GM23338 (cell line): Measurements from ENCODE around the gene EPS8. TPM values are rescaled to one million over a fixed set of nuclear protein-coding genes. Genes with fewer than 3 reads are reported as not detected.

Experiments
- ATAC-seq: fragments of 200-7000 bp; cut with Tn5 transposase; 3 replicates; pipeline ENCODE4 v1.9.1; 2020
- DNase-seq: peaks from one replicate; pipeline ENCODE4 v3.0.0-alpha.2; 2015; ENCODE audit warnings: low spot score
- H2AFZ ChIP-seq: fragments of 200-600 bp; sonication (generic); 2 replicates; pipeline ENCODE4 v1.8.0; 2016; ENCODE audit warnings: antibody characterized with exemption, mild to moderate bottlenecking, moderate library complexity
- H3F3A ChIP-seq: fragments of 200-600 bp; sonication (generic); replicated peaks from 2 replicates; pipeline ENCODE4 v1.8.0; 2017; ENCODE audit warnings: antibody characterized with exemption, mixed run types, low read depth
- H3K27ac ChIP-seq: fragments of 200-600 bp; sonication (generic); 2 replicates; pipeline ENCODE4 v1.6.1; 2016; ENCODE audit warnings: low read depth
- H3K27me3 ChIP-seq: fragments of 200-600 bp; sonication (generic); 2 replicates; pipeline ENCODE4 v1.8.0; 2016; ENCODE audit warnings: mild to moderate bottlenecking, mixed run types, moderate library complexity; ENCODE audit not compliant: insufficient read depth
- H3K36me3 ChIP-seq: fragments of 200-600 bp; sonication (generic); 2 replicates; pipeline ENCODE4 v1.8.0; 2016; ENCODE audit warnings: mild to moderate bottlenecking; ENCODE audit not compliant: insufficient read depth
- H3K4me1 ChIP-seq: fragments of 200-600 bp; sonication (generic); 2 replicates; pipeline ENCODE4 v1.8.0; 2016; ENCODE audit warnings: mild to moderate bottlenecking, moderate library complexity; ENCODE audit not compliant: insufficient read depth
- H3K4me2 ChIP-seq: fragments of 200-600 bp; sonication (generic); 2 replicates; pipeline ENCODE4 v1.7.1; 2017; ENCODE audit warnings: mixed run types
- H3K4me3 ChIP-seq: fragments of 200-600 bp; sonication (generic); 2 replicates; pipeline ENCODE4 v1.6.1; 2016; ENCODE audit warnings: mixed run types
- H3K79me2 ChIP-seq: fragments of 200-600 bp; sonication (generic); replicated peaks from 2 replicates; pipeline ENCODE4 v1.8.0; 2017; ENCODE audit warnings: mild to moderate bottlenecking; ENCODE audit not compliant: insufficient read depth
- H3K9me2 ChIP-seq: fragments of 200-600 bp; sonication (generic); 2 replicates; pipeline ENCODE4 v1.8.0; 2017; ENCODE audit not compliant: insufficient read depth
- H4K20me1 ChIP-seq: fragments of 200-600 bp; sonication (generic); replicated peaks from 2 replicates; pipeline ENCODE4 v1.8.0; 2017; ENCODE audit warnings: mild to moderate bottlenecking; ENCODE audit not compliant: insufficient read depth
- H3K27ac Mint-ChIP-seq: 2 replicates; pipeline ENCODE4 v1.8.0; 2020; ENCODE audit warnings: inconsistent platforms, mild to moderate bottlenecking, moderate library complexity, mixed read lengths
- H3K27me3 Mint-ChIP-seq: 3 replicates; pipeline ENCODE4 v1.8.0; 2022; ENCODE audit warnings: low read depth, mild to moderate bottlenecking, moderate library complexity, mixed read lengths, inconsistent platforms; ENCODE audit not compliant: insufficient read depth, poor library complexity
- H3K36me3 Mint-ChIP-seq: 3 replicates; pipeline ENCODE4 v1.8.0; 2021; ENCODE audit warnings: low read depth, mild to moderate bottlenecking, inconsistent platforms, moderate library complexity, mixed read lengths
- H3K4me1 Mint-ChIP-seq: 3 replicates; pipeline ENCODE4 v1.8.0; 2020; ENCODE audit warnings: mild to moderate bottlenecking, inconsistent platforms, mixed read lengths
- H3K4me3 Mint-ChIP-seq: 3 replicates; pipeline ENCODE4 v1.8.0; 2021; ENCODE audit warnings: moderate library complexity, mild to moderate bottlenecking, inconsistent platforms, mixed read lengths
- H3K9me3 Mint-ChIP-seq: 3 replicates; pipeline ENCODE4 v1.8.0; 2020; ENCODE audit warnings: moderate library complexity, mild to moderate bottlenecking, inconsistent platforms, mixed read lengths
- CREB1 ChIP-seq: fragments of 250-450 bp; sonication (Bioruptor Pico); IDR thresholded peaks from 2 replicates; pipeline ENCODE4 v1.5.0; 2020; ENCODE audit warnings: low read depth, mild to moderate bottlenecking, moderate library complexity
- EZH2 ChIP-seq: fragments of 200-600 bp; sonication (generic); IDR thresholded peaks from one replicate; pipeline ENCODE4 v1.8.0; 2017; ENCODE audit warnings: antibody characterized with exemption, mild to moderate bottlenecking, low read depth; ENCODE audit not compliant: unreplicated experiment
- EZH2phosphoT487 ChIP-seq: fragments of 200-600 bp; sonication (generic); IDR thresholded peaks from one replicate; pipeline ENCODE4 v1.8.1; 2018; ENCODE audit warnings: antibody characterized with exemption; ENCODE audit not compliant: unreplicated experiment
- JUNB ChIP-seq: IDR thresholded peaks from one replicate; pipeline ENCODE4 v1.6.1; 2016; ENCODE audit warnings: antibody characterized with exemption; ENCODE audit not compliant: unreplicated experiment
- NANOG ChIP-seq: IDR thresholded peaks from 2 replicates; pipeline ENCODE4 v1.6.1; 2016; ENCODE audit warnings: antibody characterized with exemption, borderline replicate concordance
- POLR2AphosphoS5 ChIP-seq: IDR thresholded peaks from 2 replicates; pipeline ENCODE4 v1.6.1; 2016; ENCODE audit warnings: antibody characterized with exemption, low read depth
- STAT1 ChIP-seq: IDR thresholded peaks from one replicate; pipeline ENCODE4 v1.6.1; 2016; ENCODE audit warnings: antibody characterized with exemption; ENCODE audit not compliant: unreplicated experiment
- ZNF331 ChIP-seq: fragments of 250-450 bp; sonication (Bioruptor Pico); IDR thresholded peaks from 2 replicates; pipeline ENCODE4 v1.5.0; 2020; ENCODE audit warnings: low read depth, mild to moderate bottlenecking, moderate library complexity
- ZNF462 ChIP-seq: fragments of 250-450 bp; sonication (Bioruptor Pico); IDR thresholded peaks from 2 replicates; pipeline ENCODE4 v1.5.0; 2020; ENCODE audit warnings: mild to moderate bottlenecking, moderate library complexity
- polyA plus RNA-seq: library from polyadenylated mRNA; unstranded; fragments of >200 nt; fragmentation: Nextera tagmentation; extraction: Ambion mirVana; gene quantifications from 2 replicates; pipeline ENCODE4 v1.2.1, GENCODE V29; 2016
- total RNA-seq: library from RNA; depleted of rRNA; stranded (reverse); fragments of >200 nt; shearing (Covaris generic); gene quantifications from 2 replicates; pipeline ENCODE4 v1.2.3, GENCODE V29; 2014
- TF ChIP-seq, protein P1 (sequence below): IDR thresholded peaks from one replicate; pipeline ENCODE4 v1.6.1; 2018; ENCODE audit warnings: antibody characterized with exemption; ENCODE audit not compliant: unreplicated experiment
- TF ChIP-seq, protein P2 (sequence below): IDR thresholded peaks from 2 replicates; pipeline ENCODE4 v1.6.1; 2016; ENCODE audit warnings: antibody characterized with exemption

The EPS8 gene
- total and polyA plus RNA-seq, 2 experiments from 2014 or later, result 3.5 to 5.4 TPM

DNA sequence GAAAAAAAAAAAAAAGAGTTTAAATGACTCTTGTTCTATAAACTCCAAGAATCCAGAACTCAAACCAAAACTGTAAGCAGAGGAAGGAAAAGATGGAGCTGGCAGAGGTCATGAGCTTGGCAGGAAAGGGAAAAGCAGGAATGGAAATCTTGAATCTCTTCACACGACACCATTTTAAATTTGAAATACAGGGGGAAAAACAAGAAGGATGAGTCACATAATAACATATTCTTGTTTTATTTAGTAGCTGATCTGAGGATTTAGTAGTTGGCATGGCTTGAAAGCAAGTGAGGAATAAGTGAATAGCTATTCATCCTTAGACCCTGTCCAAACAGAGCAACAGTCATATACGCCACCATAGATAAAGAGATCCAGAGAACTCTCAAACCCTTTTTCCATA, 35.0 kb downstream of the EPS8 start:
- Histone ChIP-seq H3K9me2 (no peaks in the 10 kb centered on the region), H3K4me2 (no peak overlapping the region), H3K79me2 (no peaks in the 10 kb centered on the region), H3K27ac (no peak overlapping the region), H3F3A (no peaks in the 10 kb centered on the region), H3K4me3 (no peak overlapping the region), H3K4me1 (peaks cover 4% of the 10 kb centered on the region; the same call in 1 of the 2 replicates), H3K36me3 (no peaks in the 10 kb centered on the region), H3K27me3 (no peaks in the 10 kb centered on the region), H4K20me1 (no peaks in the 10 kb centered on the region), H2AFZ (no peak overlapping the region)
- no peak for ATAC-seq
- H3K27me3 Mint-ChIP-seq, result no peaks in the 10 kb centered on the region
- TF ChIP-seq, protein P1, sequence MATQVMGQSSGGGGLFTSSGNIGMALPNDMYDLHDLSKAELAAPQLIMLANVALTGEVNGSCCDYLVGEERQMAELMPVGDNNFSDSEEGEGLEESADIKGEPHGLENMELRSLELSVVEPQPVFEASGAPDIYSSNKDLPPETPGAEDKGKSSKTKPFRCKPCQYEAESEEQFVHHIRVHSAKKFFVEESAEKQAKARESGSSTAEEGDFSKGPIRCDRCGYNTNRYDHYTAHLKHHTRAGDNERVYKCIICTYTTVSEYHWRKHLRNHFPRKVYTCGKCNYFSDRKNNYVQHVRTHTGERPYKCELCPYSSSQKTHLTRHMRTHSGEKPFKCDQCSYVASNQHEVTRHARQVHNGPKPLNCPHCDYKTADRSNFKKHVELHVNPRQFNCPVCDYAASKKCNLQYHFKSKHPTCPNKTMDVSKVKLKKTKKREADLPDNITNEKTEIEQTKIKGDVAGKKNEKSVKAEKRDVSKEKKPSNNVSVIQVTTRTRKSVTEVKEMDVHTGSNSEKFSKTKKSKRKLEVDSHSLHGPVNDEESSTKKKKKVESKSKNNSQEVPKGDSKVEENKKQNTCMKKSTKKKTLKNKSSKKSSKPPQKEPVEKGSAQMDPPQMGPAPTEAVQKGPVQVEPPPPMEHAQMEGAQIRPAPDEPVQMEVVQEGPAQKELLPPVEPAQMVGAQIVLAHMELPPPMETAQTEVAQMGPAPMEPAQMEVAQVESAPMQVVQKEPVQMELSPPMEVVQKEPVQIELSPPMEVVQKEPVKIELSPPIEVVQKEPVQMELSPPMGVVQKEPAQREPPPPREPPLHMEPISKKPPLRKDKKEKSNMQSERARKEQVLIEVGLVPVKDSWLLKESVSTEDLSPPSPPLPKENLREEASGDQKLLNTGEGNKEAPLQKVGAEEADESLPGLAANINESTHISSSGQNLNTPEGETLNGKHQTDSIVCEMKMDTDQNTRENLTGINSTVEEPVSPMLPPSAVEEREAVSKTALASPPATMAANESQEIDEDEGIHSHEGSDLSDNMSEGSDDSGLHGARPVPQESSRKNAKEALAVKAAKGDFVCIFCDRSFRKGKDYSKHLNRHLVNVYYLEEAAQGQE, result no peak
- TF ChIP-seq POLR2AphosphoS5, result no peak
- TF ChIP-seq CREB1 (CRISPR knock-in tag), result no peak
- TF ChIP-seq JUNB, result no peak
- no peak for TF ChIP-seq ZNF462 (CRISPR knock-in tag)
- no peak for TF ChIP-seq ZNF331 (CRISPR knock-in tag)
- no peak for TF ChIP-seq NANOG
- TF ChIP-seq, protein P2, sequence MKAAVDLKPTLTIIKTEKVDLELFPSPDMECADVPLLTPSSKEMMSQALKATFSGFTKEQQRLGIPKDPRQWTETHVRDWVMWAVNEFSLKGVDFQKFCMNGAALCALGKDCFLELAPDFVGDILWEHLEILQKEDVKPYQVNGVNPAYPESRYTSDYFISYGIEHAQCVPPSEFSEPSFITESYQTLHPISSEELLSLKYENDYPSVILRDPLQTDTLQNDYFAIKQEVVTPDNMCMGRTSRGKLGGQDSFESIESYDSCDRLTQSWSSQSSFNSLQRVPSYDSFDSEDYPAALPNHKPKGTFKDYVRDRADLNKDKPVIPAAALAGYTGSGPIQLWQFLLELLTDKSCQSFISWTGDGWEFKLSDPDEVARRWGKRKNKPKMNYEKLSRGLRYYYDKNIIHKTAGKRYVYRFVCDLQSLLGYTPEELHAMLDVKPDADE, result no peak
- TF ChIP-seq EZH2, result no peak
- no peak for TF ChIP-seq EZH2phosphoT487
- TF ChIP-seq STAT1, result no peak
- no peaks in the 10 kb centered on the region for H3K36me3 Mint-ChIP-seq
- H3K9me3 Mint-ChIP-seq, result no peaks in the 10 kb centered on the region
- no peak overlapping the region for H3K4me3 Mint-ChIP-seq
- H3K4me1 Mint-ChIP-seq, result peaks cover 12% of the 10 kb centered on the region; the same call in 2 of the 3 replicates
- DNase-seq, result no peak
- no peak overlapping the region for H3K27ac Mint-ChIP-seq
